Muscle of leg (tissue), 11 donors: ENCODE results near the gene SPTSSB. TPM values are rescaled to one million over a fixed set of nuclear protein-coding genes. Genes with fewer than 3 reads are reported as not detected.

Source experiments
- DNase-seq: peaks from one replicate; pipeline ENCODE4 v3.0.0; 2013
- H3K27ac ChIP-seq: one replicate; pipeline ENCODE4 v1.5.1; 2013; ENCODE audit warnings: mild to moderate bottlenecking, low read length, control low read depth
- H3K27me3 ChIP-seq: one replicate; pipeline ENCODE4 v1.6.1; 2013; ENCODE audit warnings: low read length; ENCODE audit not compliant: control insufficient read depth, insufficient read depth
- H3K36me3 ChIP-seq: one replicate; pipeline ENCODE4 v1.6.1; 2013; ENCODE audit warnings: low read length; ENCODE audit not compliant: control insufficient read depth, insufficient read depth
- H3K4me1 ChIP-seq: one replicate; pipeline ENCODE4 v1.6.1; 2013; ENCODE audit warnings: low read length; ENCODE audit not compliant: control insufficient read depth, insufficient read depth
- H3K4me3 ChIP-seq: one replicate; pipeline ENCODE4 v1.5.1; 2013; ENCODE audit warnings: low read length, control low read depth
- H3K9me3 ChIP-seq: replicated peaks from 2 replicates; pipeline ENCODE4 v1.6.1; 2013; ENCODE audit warnings: low read depth, low read length; ENCODE audit not compliant: control insufficient read depth
- WGBS: methylation state at CpG from one replicate; pipeline ENCODE4 v1.1.5; 2013; ENCODE audit warnings: missing lambda C conversion rate; ENCODE audit not compliant: insufficient coverage; 5-methylcytosine and 5-hydroxymethylcytosine counted together
- polyA plus RNA-seq, 8 donors: library from polyadenylated mRNA; unstranded; fragments of 120-200 nt; gene quantifications; one replicate each; pipeline versions ENCODE4 v1.2.1 to v1.2.3, GENCODE V29; 2013; ENCODE audit warnings: inconsistent platforms in 1 of 8, low replicate concordance in 1 of 8; ENCODE audit not compliant: insufficient read length in 8 of 8, insufficient read depth in 1 of 8
- total RNA-seq: library from RNA; stranded (reverse); fragments of 120-200 nt; gene quantifications from one replicate; pipeline ENCODE4 v1.2.4, GENCODE V29; 2013

The SPTSSB gene
- total and polyA plus RNA-seq, 9 donors = 0.04 to 2.7 (median 0.41) TPM

DNA sequence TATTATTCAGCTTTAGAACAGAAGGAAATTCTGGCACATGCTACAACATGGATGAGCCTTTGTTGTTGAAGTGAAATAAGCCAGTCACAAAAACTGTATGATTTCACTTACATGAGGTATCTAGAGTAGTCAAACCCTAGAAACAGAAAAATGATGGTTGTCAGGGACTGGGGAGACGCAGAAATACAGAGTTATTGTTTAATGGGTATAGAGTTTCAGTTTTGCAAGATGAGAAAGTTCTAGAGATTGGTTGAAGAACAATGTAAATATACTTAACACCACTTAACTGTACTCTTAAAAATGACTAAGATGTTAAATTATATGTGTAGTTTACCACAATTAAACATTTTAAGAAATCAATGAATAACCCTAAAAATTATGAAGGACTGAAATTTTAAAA is 15.8 kb downstream of the SPTSSB start:
- H3K27ac ChIP-seq = no peak overlapping the region
- H3K4me1 ChIP-seq = no peaks in the 10 kb centered on the region
- no peak overlapping the region for H3K4me3 ChIP-seq
- H3K36me3 ChIP-seq = no peaks in the 10 kb centered on the region
- H3K9me3 ChIP-seq = no peaks in the 10 kb centered on the region
- no peaks in the 10 kb centered on the region for H3K27me3 ChIP-seq
- DNase-seq = no peak
- no CpG with 5 or more reads among the region's 1 CpG for WGBS

DNA sequence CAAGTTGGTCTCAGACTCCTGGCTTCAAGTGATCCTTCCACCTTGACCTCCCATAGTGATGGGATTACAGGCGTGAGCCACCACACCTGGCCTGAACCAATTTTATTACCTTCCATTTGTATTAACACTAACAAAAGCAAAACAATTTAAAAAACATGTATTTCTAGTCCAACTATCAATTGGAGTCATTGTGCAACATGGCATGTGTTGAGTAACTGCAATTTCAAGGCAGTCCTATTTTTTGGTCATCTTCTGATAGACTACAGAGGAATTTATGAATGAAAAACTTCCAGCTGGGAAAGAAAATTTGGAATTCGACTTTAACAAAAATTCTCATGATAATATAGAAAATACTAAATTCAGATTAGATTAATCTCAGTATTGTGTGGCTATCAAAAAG is 16.8 kb downstream of the SPTSSB start:
- H3K27me3 ChIP-seq = no peaks in the 10 kb centered on the region
- no peak overlapping the region for H3K27ac ChIP-seq
- 60% methylated on average over 1 of the region's 2 CpGs for WGBS
- H3K36me3 ChIP-seq = no peaks in the 10 kb centered on the region
- H3K4me1 ChIP-seq = no peaks in the 10 kb centered on the region
- DNase-seq = no peak
- no peaks in the 10 kb centered on the region for H3K9me3 ChIP-seq
- H3K4me3 ChIP-seq = no peak overlapping the region

GRCh38 chr3:161351330-161351729 is 20.0 kb downstream of the SPTSSB start:
- Histone ChIP-seq H3K9me3 (no peaks in the 10 kb centered on the region), H3K4me1 (no peaks in the 10 kb centered on the region), H3K4me3 (no peak overlapping the region), H3K27me3 (no peaks in the 10 kb centered on the region), H3K27ac (no peak overlapping the region), H3K36me3 (no peaks in the 10 kb centered on the region)
- no peak for DNase-seq
- no CpG with 5 or more reads among the region's 1 CpG for WGBS

GRCh38 chr3:161350916-161351315 is 20.4 kb downstream of the SPTSSB start:
- Histone ChIP-seq H3K9me3 (no peaks in the 10 kb centered on the region), H3K27ac (no peak overlapping the region), H3K4me3 (no peak overlapping the region), H3K36me3 (no peaks in the 10 kb centered on the region), H3K4me1 (no peaks in the 10 kb centered on the region), H3K27me3 (no peaks in the 10 kb centered on the region)
- DNase-seq = no peak

DNA sequence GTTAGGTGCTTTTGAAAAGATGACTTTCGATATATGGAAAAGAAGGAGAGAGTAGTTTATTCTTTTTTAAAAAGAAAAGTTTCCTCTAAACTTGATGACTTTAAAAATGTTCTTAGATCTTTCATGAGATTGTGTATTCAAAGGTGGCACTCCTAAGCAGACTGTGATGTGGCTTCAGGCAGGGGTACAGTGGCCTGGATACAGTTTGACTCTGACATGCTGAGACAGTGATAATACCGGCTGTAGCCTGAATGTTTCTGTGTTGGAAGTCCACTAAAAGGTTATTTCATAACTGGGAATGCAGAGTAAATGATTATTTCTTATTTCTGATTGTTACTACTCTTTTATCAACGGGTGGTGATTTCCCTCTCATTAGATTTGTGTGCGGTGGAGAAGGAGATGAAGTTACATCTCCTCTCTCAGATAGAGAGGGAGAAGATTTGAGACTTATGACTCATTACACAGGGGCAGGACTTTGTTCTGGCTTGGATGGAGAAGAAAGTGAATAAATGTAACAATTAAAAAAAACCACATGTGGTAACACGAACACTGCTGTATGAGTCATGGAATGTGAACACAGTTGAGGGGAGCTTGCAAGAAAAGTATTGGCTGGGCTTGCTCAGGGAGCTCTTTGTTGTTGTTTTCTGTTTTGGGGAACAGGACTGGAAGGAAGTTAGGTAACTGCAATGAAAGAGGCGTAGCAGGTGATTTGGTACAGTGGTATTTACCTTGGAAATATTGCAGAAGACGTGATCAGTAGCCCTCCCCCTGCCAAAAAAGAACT is 21.6 kb downstream of the SPTSSB start:
- DNase-seq = peak; percentile 20
- Histone ChIP-seq H3K4me3 (no peak overlapping the region), H3K27me3 (no peaks in the 10 kb centered on the region), H3K27ac (no peak overlapping the region), H3K4me1 (no peaks in the 10 kb centered on the region), H3K36me3 (no peaks in the 10 kb centered on the region), H3K9me3 (no peaks in the 10 kb centered on the region)
- 60% methylated on average over 1 of the region's 7 CpGs for WGBS

DNA sequence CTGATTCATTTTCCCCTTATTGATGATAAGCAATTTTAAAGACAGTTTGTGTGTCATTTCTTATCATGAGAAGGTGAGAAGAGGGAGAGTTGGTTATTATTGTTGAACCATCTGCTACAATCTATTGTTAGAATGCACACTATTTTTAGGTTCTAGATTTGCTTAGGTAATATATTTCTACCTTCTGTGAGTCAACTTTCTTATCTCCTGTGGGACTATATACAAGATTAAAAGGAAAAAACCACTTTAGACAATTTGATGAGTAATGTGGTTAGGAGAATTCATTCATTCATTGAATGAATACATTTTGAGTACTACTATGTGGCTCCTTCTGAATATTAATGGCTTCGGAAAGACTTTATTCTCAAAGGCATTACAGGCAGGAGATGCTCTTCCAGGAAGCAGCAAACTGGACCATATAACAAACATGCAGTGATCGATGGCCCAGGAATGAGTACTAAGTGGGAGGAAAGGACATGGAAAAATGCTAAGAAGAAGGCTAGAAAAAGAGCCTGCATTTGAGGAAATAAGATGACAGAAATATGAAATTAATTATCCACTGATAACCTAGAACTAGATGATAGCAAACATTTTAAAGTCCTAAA is 22.4 kb downstream of the SPTSSB start:
- 100% methylated on average over 1 of the region's 2 CpGs for WGBS
- H3K27ac ChIP-seq = no peak overlapping the region
- H3K4me1 ChIP-seq = no peaks in the 10 kb centered on the region
- no peak for DNase-seq
- no peaks in the 10 kb centered on the region for H3K9me3 ChIP-seq
- no peaks in the 10 kb centered on the region for H3K36me3 ChIP-seq
- H3K4me3 ChIP-seq = no peak overlapping the region
- no peaks in the 10 kb centered on the region for H3K27me3 ChIP-seq

- H3K4me3 ChIP-seq = no peak overlapping the region
- H3K4me1 ChIP-seq = no peaks in the 10 kb centered on the region
- H3K27ac ChIP-seq = no peak overlapping the region
- no peaks in the 10 kb centered on the region for H3K27me3 ChIP-seq
- H3K36me3 ChIP-seq = no peaks in the 10 kb centered on the region
- WGBS = 73% methylated on average over 2 of the region's 5 CpGs
- H3K9me3 ChIP-seq = no peaks in the 10 kb centered on the region
- no peak for DNase-seq
Measured at GRCh38 chr3:161347726-161348125, 23.6 kb downstream of the SPTSSB start.

DNA sequence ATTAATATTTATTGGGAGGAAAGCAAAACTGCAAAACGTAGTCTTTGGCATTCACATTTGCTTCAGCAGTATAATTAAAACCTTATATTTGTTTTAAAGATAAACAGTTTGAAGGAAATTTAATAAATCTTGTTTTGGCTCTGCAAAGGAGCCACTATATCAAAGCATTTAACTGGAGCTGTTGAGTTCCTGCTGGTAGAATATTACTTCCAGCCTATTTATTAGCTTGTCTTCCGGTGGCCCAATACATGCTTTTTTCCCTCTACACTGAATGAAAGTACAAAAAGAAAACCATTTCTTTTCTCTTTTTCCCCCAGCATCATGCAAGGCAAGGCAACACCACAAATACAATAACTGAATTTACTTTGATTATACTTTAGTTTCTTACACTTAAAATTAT is 26.3 kb downstream of the SPTSSB start:
- Histone ChIP-seq H3K27me3 (no peaks in the 10 kb centered on the region), H3K4me1 (no peaks in the 10 kb centered on the region), H3K4me3 (no peak overlapping the region), H3K27ac (no peak overlapping the region), H3K36me3 (no peaks in the 10 kb centered on the region), H3K9me3 (no peaks in the 10 kb centered on the region)
- no peak for DNase-seq
- WGBS = no CpG with 5 or more reads among the region's 2 CpGs

GRCh38 chr3:161343986-161344385 is 27.3 kb downstream of the SPTSSB start:
- DNase-seq = no peak
- no peaks in the 10 kb centered on the region for H3K36me3 ChIP-seq
- H3K27me3 ChIP-seq = no peaks in the 10 kb centered on the region
- no peaks in the 10 kb centered on the region for H3K4me1 ChIP-seq
- no peak overlapping the region for H3K27ac ChIP-seq
- no peak overlapping the region for H3K4me3 ChIP-seq
- 100% methylated on average over 1 of the region's 1 CpG for WGBS
- no peaks in the 10 kb centered on the region for H3K9me3 ChIP-seq

- no CpG with 5 or more reads among the region's 3 CpGs for WGBS
- DNase-seq = no peak
Measured at GRCh38 chr3:161343540-161343939, 27.8 kb downstream of the SPTSSB start.

More at GRCh38 chr3:161343540-161343939, 27.8 kb downstream of the SPTSSB start:
- Histone ChIP-seq H3K27ac (no peak overlapping the region), H3K9me3 (no peaks in the 10 kb centered on the region), H3K27me3 (no peaks in the 10 kb centered on the region), H3K4me1 (no peaks in the 10 kb centered on the region), H3K4me3 (no peak overlapping the region), H3K36me3 (no peaks in the 10 kb centered on the region)
